SK-N-SH (cell line): ENCODE measurements around the gene RHEBL1. TPM values are rescaled to one million over a fixed set of nuclear protein-coding genes. Genes with fewer than 3 reads are reported as not detected.

ENCODE experiments used
- CHD2 ChIP-seq: fragments of 150-350 bp; IDR thresholded peaks from 2 replicates; pipeline ENCODE4 v1.6.1; 2018; ENCODE audit warnings: low read length; ENCODE audit not compliant: partially characterized antibody
- CTCF ChIP-seq: fragments of 200-600 bp; sonication (generic); IDR thresholded peaks from 2 replicates; pipeline ENCODE4 v1.6.1; 2017; ENCODE audit warnings: antibody characterized with exemption, mild to moderate bottlenecking, moderate library complexity
- EZH2phosphoT487 ChIP-seq: fragments of 200-600 bp; sonication (generic); IDR thresholded peaks from 2 replicates; pipeline ENCODE4 v1.6.1; 2017; ENCODE audit warnings: low read depth, mixed run types, mild to moderate bottlenecking, antibody characterized with exemption, moderate library complexity, borderline replicate concordance
- GABPA ChIP-seq: IDR thresholded peaks from 2 replicates; pipeline ENCODE4 v1.4.0; 2012; ENCODE audit warnings: low read depth, mild to moderate bottlenecking
- POLR2AphosphoS5 ChIP-seq: IDR thresholded peaks from 2 replicates; pipeline ENCODE4 v1.6.1; 2012; ENCODE audit warnings: low read depth, low read length
- REST ChIP-seq: IDR thresholded peaks from 2 replicates; pipeline ENCODE4 v1.6.1; 2012; ENCODE audit warnings: mild to moderate bottlenecking, low read depth, low read length, moderate library complexity
- RFX5 ChIP-seq: IDR thresholded peaks from 2 replicates; pipeline ENCODE4 v1.6.1; 2012; ENCODE audit warnings: mild to moderate bottlenecking, improper control_type of control experiment, low read length
- RXRA ChIP-seq: IDR thresholded peaks from 2 replicates; pipeline ENCODE4 v1.4.0; 2012; ENCODE audit warnings: low read depth, mild to moderate bottlenecking, borderline replicate concordance
- TAF1 ChIP-seq: IDR thresholded peaks from 2 replicates; pipeline ENCODE4 v1.6.1; 2012; ENCODE audit warnings: low read depth, mild to moderate bottlenecking, low read length, moderate library complexity, borderline replicate concordance
- USF2 ChIP-seq: fragments of 150-350 bp; IDR thresholded peaks from 2 replicates; pipeline ENCODE4 v1.6.1; 2017; ENCODE audit warnings: antibody characterized with exemption, low read length, low read depth, borderline replicate concordance
- polyA plus RNA-seq, 3 experiments: library from polyadenylated mRNA; depleted of rRNA; stranded (reverse); fragments of >200 nt; gene quantifications; 2 replicates each; pipeline ENCODE4 v1.2.3, GENCODE V29; 2012

The RHEBL1 gene
- polyA plus RNA-seq, 1 of the 3 experiments (the other 2 are of a cell fraction), result 2.2 TPM

GRCh38 chr12:49060237-49061156 lies 9.3 kb downstream of the RHEBL1 start, which contains the start of gene KMT2D (continued):
- TF ChIP-seq REST (peak; percentile 50; the same call in 1 of the 2 replicates), USF2 (no peak), GABPA (peak; percentile 59), TAF1 (peak; percentile 89), EZH2phosphoT487 (no peak), RXRA (no peak), RFX5 (no peak), CTCF (peak; percentile 44), CHD2 (peak; percentile 98), POLR2AphosphoS5 (peak; percentile 76)
- TF ChIP-seq, all 33 proteins: peak for 15
